PFSK-1 (cell line): Measurements from ENCODE around the gene FOSB.

Experiments used
- FOXP2 ChIP-seq: optimal IDR thresholded peaks from 2 replicates; pipeline ENCODE3; 2011; ENCODE audit warnings: borderline replicate concordance, control low read depth, inconsistent platforms; ENCODE audit not compliant: insufficient read depth; ENCODE audit errors: extremely low read length, extremely low read depth
- POLR2AphosphoS5 ChIP-seq: IDR thresholded peaks from 2 replicates; pipeline ENCODE4 v1.6.1; 2012; ENCODE audit warnings: low read depth, mild to moderate bottlenecking, control low read depth, low read length, moderate library complexity
- SIN3A ChIP-seq: IDR thresholded peaks from 2 replicates; pipeline ENCODE4 v1.6.1; 2012; ENCODE audit warnings: mild to moderate bottlenecking, low read length, moderate library complexity, borderline replicate concordance; ENCODE audit not compliant: insufficient read depth
- TAF1 ChIP-seq: IDR thresholded peaks from 2 replicates; pipeline ENCODE4 v1.6.1; 2012; ENCODE audit warnings: low read length, control low read depth, borderline replicate concordance; ENCODE audit not compliant: insufficient read depth
- TF ChIP-seq, protein P1 (sequence below), 2 experiments: IDR thresholded peaks; 2 replicates each; pipeline versions ENCODE4 v1.6.1 to v1.8.0; 2011 to 2012; ENCODE audit warnings: low read depth in 2 of 2, low read length in 2 of 2, control low read depth in 1 of 2, inconsistent platforms in 1 of 2, mild to moderate bottlenecking in 1 of 2, moderate library complexity in 1 of 2; ENCODE audit not compliant: insufficient read depth in 1 of 2

Gene FOSB

GRCh38 chr19:45428384-45429231, 39.2 kb upstream of the FOSB start:
- TF ChIP-seq, protein P1, sequence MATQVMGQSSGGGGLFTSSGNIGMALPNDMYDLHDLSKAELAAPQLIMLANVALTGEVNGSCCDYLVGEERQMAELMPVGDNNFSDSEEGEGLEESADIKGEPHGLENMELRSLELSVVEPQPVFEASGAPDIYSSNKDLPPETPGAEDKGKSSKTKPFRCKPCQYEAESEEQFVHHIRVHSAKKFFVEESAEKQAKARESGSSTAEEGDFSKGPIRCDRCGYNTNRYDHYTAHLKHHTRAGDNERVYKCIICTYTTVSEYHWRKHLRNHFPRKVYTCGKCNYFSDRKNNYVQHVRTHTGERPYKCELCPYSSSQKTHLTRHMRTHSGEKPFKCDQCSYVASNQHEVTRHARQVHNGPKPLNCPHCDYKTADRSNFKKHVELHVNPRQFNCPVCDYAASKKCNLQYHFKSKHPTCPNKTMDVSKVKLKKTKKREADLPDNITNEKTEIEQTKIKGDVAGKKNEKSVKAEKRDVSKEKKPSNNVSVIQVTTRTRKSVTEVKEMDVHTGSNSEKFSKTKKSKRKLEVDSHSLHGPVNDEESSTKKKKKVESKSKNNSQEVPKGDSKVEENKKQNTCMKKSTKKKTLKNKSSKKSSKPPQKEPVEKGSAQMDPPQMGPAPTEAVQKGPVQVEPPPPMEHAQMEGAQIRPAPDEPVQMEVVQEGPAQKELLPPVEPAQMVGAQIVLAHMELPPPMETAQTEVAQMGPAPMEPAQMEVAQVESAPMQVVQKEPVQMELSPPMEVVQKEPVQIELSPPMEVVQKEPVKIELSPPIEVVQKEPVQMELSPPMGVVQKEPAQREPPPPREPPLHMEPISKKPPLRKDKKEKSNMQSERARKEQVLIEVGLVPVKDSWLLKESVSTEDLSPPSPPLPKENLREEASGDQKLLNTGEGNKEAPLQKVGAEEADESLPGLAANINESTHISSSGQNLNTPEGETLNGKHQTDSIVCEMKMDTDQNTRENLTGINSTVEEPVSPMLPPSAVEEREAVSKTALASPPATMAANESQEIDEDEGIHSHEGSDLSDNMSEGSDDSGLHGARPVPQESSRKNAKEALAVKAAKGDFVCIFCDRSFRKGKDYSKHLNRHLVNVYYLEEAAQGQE (IDR thresholded peaks at IDR 0.05; ENCODE audit: insufficient read depth in 1 of 2, low read depth in 2 of 2, low read length in 2 of 2), result no peak
- TF ChIP-seq POLR2AphosphoS5 (no peak), TAF1 (no peak), FOXP2 (no peak), SIN3A (no peak)

DNA sequence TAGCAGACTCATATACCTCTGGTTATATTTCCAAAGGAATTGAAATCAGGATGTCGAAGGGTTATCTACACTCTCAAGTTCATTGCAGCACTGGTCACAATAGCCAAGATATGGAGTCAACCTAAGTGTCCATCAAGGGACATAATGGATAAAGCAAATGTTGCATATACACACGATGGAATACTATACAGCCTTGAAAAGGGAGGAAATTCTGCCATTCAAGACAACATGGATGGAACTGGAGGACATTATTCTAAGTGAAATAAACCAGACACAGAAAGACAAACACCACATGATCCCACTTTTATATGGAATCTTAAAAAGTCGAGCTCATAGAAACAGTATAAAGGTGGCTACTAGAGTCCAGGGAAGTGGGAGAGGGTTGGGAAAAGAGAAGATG, 30.5 kb upstream of the FOSB start:
- TF ChIP-seq SIN3A, result no peak
- TF ChIP-seq, protein P1 (IDR thresholded peaks at IDR 0.05; ENCODE audit: insufficient read depth in 1 of 2, low read depth in 2 of 2, low read length in 2 of 2), result no peak
- no peak for TF ChIP-seq POLR2AphosphoS5
- TF ChIP-seq TAF1, result no peak
- TF ChIP-seq FOXP2, result no peak

DNA sequence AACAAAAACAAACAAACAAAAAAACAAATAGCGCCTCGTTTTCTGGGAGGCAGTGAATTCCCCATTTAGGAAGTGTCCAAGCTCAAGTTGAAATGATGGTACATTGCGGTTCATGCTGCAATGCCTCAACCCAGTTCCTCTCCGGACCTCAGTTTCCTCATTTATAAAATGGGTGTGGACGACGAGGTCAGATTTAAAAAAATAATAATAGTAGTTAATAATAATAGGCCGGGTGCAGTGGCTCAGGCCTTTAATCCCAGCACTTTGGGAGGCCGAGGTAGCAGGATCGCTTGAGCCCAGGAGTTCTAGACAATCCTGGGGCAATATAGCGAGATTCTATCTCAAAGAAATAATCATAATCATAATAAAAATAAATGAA, 28.6 kb upstream of the FOSB start:
- no peak for TF ChIP-seq TAF1
- no peak for TF ChIP-seq SIN3A
- no peak for TF ChIP-seq POLR2AphosphoS5
- no peak for TF ChIP-seq FOXP2
- TF ChIP-seq, protein P1 (IDR thresholded peaks at IDR 0.05; ENCODE audit: insufficient read depth in 1 of 2, low read depth in 2 of 2, low read length in 2 of 2), result no peak

DNA sequence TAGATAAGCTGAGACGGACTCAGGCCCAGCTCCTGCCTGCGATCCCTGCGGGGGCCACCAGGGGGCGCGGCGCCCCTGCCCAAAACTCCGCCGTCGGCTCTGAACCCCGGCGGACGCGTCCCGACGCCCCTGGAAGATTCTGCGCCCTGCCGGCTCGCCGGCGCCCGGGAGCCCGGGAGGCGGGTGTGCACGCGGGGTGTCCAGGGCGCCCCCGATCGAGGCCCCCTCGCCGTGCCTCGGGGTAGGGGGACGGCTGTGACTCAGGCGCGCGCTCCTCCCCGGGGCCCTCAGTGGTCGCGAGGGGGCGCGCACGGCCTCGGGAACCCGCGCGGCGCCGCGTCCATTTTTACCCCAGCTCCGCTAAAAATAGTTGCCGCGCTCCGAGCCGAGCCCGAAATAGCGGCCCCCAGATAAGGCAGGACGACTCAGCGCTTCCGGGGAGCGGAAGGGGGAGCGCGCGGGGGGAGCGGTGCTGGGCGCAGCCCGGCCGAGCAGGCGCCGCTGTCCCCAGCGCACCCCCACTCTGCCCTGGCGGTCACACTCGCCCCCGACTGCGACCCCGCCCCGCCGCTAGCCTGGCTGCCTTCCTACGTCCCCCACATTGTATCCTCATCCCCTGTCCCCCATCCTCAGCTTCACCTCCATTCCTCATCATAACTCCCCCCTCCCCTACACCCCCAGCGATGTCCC, 28.1 kb upstream of the FOSB start:
- peak; percentile 86 for TF ChIP-seq FOXP2
- TF ChIP-seq SIN3A, result no peak

DNA sequence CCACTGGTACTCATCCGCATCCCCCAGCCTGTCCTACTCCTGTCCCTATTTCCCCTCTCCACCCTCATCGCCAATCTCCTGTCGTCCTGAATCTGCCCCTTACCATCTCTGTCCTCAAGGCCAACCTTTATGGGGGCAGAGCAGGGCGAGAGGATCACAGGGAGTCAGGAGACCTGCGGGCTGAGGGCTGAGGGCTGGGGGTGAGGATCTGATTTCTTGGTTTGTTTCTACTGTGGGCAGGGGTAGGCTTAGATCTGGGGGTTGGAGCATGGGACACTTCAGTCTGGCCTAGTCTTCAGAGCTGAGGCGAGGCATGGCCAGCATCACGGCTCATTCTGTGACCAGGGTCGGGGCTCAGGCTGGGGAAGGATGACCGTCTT, 27.5 kb upstream of the FOSB start:
- TF ChIP-seq, protein P1 (IDR thresholded peaks at IDR 0.05; ENCODE audit: insufficient read depth in 1 of 2, low read depth in 2 of 2, low read length in 2 of 2), result no peak
- no peak for TF ChIP-seq POLR2AphosphoS5
- no peak for TF ChIP-seq TAF1
- TF ChIP-seq FOXP2, result no peak
- no peak for TF ChIP-seq SIN3A
